SU-DHL-6 (cell line): Measurements from ENCODE around the gene MOGAT3.

Experiments
- EZH2phosphoT487 ChIP-seq: fragments of 200-600 bp; sonication (generic), shearing (Covaris generic); conservative IDR thresholded peaks from 2 replicates; pipeline ENCODE4 v1.6.1; 2018; ENCODE audit warnings: mild to moderate bottlenecking, antibody characterized with exemption, low read length, moderate library complexity, mixed read lengths
- TF ChIP-seq, protein P1 (sequence below): fragments of 200-600 bp; sonication (generic); IDR thresholded peaks from one replicate; pipeline ENCODE4 v1.5.1; 2017; ENCODE audit warnings: antibody characterized with exemption, mild to moderate bottlenecking, low read length, moderate library complexity; ENCODE audit not compliant: insufficient read depth, poor library complexity, severe bottlenecking

DNA sequence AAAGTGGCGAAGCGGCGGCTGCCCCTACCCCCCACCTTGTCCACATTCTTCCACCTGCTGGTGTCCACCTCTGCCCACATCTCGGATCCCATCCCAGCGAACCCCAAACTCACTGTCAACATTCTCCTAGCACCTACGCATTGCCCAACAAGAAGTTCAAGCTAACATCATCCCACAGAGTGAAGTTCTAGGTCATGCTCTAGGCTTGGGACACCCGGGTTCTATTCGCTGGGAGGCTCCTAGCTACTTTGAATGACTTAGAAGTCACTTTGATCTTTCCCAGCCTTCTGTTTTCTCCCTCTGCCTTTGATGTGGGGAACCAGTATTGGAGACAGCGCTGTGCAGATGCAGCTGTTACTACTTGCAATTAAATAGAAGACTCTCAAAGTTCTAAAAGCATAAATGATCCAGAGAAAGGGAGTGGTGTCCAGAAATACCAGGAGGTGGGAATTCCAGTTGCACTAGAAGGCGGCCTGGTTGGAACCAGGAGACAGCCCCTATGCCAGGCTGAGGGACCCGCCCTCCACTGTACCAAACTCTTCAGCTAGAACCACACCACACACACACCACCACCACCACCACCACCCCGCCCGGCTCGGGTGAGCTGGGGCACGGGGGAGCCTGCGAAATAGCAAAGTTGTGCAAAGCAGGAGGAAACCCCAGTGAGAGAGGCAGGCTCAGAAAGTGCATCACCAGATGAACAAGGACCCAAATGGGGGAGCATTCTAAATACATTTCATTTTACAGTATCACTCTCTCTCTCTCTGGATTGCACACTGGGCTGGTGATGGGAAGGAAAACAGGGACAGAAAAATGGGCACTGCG is 30.0 kb downstream of the MOGAT3 start:
- TF ChIP-seq, protein P1, sequence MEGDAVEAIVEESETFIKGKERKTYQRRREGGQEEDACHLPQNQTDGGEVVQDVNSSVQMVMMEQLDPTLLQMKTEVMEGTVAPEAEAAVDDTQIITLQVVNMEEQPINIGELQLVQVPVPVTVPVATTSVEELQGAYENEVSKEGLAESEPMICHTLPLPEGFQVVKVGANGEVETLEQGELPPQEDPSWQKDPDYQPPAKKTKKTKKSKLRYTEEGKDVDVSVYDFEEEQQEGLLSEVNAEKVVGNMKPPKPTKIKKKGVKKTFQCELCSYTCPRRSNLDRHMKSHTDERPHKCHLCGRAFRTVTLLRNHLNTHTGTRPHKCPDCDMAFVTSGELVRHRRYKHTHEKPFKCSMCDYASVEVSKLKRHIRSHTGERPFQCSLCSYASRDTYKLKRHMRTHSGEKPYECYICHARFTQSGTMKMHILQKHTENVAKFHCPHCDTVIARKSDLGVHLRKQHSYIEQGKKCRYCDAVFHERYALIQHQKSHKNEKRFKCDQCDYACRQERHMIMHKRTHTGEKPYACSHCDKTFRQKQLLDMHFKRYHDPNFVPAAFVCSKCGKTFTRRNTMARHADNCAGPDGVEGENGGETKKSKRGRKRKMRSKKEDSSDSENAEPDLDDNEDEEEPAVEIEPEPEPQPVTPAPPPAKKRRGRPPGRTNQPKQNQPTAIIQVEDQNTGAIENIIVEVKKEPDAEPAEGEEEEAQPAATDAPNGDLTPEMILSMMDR = no peak
- TF ChIP-seq EZH2phosphoT487 = no peak
